NCI-H748 treated with DMSO at 0.1 percent for 48 hours (cell line): ENCODE data around the gene PRMT1.
A peak's percentile ranks its signal among the peaks of the same experiment; 100 is the strongest.

Experiments
- DNase-seq: peaks from one replicate; lab custom pipeline; 2025; lab: John Stamatoyannopoulos, UW

The PRMT1 gene

DNA sequence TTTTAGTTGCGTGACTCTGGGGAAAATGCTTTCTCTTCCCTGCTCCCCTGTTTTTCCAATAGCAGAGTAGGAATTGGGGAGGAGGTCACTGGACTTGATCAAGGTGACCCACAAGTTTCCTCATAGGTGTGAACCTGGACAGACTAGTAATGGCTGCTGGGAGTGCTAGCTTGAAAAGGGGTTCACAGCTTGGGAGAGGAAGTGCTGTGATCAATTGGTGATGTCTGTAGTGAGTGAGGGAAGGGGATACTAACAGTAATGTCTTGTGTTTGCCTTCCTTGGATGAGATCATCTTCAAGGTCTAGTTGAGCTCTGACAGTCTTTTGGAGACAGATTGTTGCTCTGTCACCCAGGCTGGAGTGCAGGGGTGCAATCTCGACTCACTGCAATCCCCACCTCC lies 9.6 kb upstream of the PRMT1 start:
- DNase-seq = no peak

DNA sequence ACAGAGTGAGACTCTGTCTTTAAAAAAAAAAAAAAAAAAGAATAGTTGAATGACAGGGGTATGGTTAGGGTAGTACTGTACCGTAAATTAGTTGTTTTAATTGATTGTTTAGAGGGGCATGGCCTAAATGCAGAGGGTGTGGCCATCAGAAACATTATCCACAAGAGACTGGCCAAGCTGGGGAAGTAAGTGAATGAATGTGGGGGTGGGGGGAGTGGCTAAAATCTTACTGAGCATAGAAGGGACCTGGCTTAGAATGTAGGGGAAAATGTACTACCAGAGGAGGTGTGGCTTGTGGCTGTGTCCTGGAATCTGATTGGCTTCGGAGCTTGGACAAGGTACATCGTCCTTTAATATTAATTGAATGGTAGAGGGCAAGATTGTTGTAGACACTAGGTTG lies 7.6 kb upstream of the PRMT1 start:
- DNase-seq = no peak

DNA sequence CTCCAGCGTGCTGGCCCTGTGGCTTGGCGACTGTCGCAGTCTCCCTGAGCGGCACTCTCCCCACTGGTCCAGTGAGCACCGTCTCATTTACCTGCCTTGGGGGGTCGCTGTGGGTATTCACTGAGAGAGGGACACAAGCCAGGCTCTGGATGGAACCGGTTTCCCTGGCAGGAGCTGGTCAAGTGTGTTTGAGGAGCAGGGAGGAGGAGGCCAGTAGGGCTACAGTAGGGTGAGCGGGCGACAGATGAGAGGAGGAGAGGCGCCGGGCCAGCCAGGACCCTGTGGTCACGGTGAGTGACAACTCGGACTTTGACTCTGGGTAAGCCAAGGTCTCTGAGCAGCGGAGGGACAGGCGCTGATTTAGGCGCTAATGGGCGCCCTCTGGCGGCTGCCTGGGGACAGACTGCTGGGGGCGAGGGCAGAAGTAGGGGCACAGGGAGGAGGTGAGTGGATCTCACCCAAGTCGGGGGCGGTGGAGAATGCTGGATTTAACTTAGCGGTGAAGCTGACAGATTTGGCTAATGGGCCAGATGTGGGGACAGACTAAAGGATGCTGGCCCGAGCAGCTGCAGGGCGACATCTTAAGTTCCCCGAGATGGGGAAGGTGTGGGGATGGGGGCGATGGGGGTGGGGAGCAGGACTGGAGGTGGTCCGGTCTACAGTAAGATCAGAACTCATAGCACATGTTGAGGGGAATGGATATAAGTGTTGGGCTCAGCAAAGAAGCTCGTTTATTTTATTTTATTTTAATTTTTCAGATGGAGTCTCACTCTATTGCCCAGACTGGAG lies 4.7 kb upstream of the PRMT1 start:
- DNase-seq = peak; percentile 94

DNA sequence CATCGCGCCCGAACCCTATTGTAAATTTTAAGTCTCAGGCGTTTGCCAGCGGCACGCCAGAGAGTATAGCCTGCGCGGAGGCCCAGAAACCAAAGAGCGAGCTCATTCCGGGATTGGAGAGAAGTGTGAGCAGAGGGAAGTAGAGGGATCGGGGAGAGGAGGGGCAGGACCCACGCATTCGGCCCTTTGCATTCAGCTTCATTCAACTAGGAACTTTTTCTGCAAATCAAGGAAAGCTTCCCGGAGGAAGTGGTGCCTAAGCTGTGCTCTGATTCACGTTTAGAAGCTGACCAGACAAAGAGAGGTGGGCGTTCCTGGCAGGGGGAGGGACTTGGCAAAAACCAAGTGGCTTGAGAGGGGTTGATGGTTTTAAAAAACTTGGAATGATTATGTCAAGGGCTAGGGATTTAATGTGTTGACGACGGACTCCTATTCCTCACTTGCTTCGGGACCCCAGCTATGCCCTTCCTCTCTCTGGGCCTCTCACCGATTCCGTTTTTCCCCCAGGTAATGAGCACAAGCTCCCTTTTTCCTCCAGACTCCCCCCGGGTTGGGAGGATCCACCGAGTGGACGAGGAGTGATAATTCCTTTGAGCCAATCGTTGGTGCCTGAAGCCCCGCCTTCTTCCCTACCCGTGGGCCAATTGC lies 811 bp upstream of the PRMT1 start:
- peak; percentile 96 for DNase-seq

DNA sequence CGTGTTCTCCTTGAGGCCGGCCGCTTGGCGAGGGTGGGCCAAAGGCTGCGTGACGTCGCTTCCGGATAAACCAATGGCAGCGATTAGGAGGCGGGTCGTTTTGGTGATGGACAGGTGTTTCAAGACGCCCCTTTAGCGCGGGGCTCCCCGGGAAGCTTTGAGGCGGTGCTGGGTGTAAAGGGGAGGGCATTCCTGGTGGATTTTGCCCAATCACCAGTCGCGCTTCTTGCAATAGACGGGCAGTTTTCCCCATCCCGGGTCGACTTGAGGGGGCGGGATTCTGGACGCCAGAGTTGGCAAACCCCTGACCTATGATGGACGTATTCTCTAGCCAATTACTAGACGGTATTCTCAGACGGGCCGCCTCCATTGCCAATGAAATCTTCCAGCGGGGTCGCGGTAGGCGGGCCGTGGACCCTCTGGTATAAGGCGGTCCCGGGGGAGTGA lies 264 bp upstream of the PRMT1 start:
- peak; percentile 100 for DNase-seq

DNA sequence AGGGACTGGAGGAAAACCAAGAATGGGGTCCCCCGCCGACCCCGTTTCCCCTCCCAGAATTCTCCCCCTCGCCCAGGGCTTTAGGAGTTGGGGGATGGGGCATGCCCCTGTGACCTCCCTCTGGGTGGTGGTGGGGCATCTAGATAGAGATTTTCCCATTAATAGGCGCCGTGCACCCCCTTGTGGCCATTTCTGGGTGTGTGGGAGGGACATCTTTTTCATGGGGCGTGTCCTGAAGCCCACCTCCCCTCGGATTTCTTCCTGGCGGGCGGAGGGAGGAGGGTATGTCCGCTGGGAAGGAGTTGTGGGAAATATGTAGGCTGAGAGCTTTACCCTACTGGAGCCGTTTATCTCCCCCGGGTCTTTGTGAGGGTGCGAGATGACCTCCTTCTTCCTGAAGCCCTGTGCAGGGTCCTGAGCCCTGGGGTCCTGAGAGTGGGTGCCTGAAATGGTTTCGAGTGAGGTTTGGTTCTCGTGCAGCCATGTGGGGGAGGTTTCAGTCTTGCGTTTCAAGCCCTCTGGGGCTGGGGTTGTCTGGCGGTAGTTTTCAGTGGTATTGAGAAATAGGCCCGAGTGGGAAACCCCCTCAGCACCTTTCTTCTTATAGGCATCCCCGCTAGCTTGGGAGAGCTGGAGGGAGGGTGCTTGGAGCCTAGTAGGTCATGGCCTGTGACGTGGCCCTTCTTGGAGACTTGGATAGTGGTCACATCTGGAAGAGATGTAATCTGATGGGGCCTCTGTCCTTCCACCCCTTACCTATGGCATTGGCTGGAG lies 1.0 kb downstream of the PRMT1 start:
- peak; percentile 35 for DNase-seq

DNA sequence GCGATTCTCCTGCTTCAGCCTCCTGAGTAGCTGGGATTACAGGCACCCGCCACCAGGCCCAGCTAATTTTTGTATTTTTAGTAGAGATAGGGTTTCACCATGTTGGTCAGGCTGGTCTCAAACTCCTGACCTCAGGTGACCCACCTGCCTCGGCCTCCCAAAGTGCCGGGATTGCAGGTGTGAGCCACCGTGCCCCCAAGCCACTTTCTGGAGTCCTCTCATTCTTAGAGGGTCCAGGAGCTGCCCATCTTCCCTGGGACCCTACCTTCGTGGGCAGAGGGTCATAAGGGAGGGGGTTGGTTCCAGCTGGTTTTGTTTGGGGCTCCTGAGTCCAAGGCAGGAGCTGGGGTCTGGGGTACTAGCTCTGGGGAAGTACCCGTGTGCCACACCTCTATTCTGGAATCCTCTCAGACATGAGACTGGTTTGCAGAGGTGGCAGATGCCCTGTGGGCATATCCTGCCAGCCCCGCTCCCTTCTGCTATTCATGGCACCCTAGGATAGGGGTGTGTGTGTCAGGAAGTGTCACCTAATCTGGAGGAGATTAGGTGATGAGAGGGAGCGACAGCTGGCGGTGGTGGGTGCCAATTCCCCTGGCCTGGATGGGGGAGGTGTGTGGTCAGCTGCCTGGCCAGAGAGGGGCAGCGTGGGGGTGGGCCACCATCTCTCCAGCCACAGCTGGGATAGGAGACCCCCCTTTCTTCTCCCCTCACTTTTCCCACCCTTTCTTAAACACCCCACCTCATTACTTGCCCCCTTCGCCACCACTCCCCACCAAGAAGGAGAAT lies 2.1 kb downstream of the PRMT1 start:
- DNase-seq = no peak

DNA sequence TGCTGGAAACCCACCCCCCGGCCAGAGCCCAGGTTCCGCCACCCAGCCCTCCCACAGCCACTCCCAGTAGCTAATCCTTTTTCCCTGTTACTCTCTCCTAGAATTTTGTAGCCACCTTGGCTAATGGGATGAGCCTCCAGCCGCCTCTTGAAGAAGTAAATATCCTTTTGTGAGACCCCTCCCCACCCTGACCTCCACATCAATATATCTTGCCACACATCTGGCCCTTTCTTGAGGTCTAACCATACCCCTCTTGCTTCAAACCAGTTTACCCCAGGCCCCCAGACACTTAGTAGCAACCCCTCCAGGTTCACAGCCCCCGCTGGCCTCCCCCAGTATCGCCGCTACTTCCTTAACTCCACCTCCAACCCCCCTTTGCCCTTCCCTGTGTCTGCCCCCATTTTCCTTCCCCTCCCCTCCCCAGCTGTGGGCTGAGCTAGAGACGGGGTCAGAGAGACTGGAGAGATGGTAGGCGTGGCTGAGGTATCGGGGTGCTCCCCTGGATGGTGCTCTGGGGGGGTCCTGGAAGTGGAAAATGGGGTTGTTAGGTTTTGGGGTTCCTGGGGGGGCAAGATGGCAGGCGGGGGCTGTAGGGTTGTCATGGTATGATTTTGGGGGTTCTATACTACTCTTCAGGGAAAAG lies 2.8 kb downstream of the PRMT1 start:
- no peak for DNase-seq

DNA sequence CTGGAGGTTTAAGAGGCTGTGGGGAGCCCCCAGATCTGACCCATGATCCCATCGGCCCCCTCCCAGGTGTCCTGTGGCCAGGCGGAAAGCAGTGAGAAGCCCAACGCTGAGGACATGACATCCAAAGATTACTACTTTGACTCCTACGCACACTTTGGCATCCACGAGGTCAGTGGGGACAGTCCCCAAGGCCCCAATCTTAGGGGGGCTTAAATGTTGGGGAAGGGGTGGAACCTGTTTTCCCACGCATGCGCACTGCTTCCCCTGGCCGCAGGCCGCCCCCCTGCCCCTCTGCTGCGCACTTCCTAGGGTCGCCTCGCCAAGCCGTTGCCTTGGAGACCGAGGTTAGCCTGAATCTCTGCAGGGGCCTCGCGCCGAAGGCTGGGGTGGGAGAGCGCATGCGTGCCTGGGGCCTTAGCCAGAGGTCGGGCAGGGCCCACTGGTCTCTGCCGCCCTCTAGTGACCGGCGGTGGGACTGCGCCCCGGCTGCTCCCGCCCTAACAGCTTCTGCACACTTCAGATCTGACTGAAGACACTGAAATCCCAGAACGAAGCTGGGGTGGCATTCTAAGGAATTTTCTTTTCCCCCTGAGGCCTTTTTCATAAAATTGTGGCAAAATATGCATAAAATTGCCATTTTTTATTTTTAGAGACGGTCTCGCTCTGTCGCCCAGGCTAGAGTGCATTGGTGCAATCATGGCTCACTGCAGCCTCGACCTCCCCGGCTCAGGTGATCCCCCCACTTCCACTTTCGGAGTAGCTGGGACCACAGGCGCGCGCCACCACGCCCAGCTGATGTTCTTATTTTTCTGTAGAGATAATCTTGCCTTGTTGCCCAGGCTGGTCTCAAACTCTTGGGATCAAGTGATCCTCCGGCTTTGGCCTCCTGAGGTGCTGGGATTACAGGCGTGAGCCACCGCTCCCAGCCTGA lies 3.6 kb downstream of the PRMT1 start:
- DNase-seq = peak; percentile 91

DNA sequence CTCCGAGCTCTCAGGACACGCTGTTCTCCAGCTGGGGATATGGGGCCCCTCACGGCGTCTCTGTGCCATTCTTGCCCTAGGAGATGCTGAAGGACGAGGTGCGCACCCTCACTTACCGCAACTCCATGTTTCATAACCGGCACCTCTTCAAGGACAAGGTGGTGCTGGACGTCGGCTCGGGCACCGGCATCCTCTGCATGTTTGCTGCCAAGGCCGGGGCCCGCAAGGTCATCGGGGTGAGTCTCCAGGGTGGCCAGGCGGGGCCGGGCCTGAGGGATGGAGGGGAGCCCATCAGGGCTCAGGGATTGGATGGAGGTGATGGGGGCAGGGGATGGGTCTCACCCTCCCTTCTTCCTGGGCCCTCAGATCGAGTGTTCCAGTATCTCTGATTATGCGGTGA lies 4.8 kb downstream of the PRMT1 start:
- no peak for DNase-seq

DNA sequence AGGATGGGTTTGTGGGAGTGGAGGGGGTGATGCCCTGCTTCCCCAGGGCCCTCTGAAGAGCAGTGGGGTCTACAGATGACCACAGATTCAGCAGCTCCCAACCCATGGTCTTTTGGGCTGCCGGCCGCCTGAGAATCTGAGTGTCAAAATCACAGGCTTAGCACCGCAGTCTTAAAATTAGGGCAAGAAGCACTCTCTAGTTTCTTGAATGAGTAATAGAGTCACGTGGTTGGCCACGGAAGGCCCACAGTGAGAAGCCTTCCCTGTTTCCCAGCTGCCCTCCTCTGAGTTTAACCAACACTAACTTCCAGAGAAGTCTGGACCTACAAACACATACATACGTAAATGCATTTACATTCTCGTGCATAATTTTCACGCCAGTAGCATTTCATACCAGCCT lies 5.2 kb downstream of the PRMT1 start:
- no peak for DNase-seq

DNA sequence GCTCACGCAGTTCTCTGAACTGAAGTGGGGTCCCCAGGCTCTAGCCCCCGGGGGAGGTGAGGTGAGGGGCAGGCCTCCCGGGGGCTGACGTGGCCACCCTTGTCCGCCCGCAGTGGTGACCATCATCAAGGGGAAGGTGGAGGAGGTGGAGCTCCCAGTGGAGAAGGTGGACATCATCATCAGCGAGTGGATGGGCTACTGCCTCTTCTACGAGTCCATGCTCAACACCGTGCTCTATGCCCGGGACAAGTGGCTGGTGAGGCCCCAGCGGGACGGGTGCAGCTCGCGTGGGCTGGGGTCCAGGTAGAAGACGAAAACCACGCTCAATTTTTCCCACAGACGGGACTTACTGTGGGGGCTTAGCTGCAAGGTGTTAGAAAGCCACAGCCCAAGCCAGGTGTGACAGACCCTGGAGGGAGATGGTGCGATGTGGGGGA lies 6.8 kb downstream of the PRMT1 start:
- no peak for DNase-seq

DNA sequence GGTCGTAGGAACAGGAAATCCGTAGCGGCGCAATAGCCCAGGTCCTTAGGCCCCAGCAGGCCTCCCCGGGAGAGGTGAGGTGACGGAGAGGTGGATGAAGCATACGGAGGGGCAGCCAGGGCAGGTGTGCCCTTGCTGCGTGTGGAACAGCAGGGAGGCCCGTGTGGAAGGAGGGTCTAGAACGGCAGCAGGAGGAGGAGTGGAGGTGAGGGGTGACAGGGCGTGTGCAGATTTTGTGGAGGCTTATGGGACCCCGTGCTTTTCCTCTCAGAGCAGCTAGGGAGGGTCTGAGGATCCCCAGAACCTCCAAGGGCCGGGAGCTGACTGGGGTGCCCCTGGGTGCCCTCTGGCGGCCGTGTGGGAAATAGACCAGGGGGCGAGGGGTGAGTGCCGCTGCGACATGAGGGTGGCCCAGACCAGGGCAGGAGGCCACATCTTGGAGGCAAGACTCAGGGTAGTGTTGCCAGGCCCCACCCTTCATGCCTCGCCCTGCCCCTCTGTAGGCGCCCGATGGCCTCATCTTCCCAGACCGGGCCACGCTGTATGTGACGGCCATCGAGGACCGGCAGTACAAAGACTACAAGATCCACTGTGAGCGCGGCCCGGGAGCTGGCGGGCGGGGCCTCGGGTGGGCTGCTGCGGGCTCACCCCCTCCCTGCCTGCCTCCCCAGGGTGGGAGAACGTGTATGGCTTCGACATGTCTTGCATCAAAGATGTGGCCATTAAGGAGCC lies 7.3 kb downstream of the PRMT1 start:
- no peak for DNase-seq

DNA sequence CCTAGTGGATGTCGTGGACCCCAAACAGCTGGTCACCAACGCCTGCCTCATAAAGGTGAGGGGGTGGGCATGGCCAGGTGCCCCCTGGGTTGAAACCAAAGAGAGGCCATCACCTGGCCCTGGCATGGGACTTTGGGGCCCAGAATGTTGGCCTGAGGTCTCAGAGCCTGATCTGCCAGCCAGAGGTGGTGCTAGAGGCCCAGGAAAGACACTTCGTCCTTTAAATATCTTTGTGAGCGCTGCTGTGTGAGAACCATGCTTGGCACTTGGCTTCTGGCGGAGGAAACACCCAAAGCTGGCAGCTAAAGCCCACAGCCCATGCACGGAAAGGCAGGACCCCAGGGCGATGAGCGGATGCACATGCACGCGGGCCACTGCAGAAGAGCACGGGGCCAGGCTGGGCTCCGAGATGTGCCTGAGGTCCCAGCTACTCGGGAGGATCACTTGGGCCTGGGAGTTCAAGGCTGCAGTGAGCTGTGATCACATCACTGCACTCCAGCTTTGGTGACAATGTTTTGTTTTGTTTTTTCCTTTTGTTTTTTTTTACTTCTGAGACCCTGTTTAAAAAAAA lies 8.0 kb downstream of the PRMT1 start:
- no peak for DNase-seq

DNA sequence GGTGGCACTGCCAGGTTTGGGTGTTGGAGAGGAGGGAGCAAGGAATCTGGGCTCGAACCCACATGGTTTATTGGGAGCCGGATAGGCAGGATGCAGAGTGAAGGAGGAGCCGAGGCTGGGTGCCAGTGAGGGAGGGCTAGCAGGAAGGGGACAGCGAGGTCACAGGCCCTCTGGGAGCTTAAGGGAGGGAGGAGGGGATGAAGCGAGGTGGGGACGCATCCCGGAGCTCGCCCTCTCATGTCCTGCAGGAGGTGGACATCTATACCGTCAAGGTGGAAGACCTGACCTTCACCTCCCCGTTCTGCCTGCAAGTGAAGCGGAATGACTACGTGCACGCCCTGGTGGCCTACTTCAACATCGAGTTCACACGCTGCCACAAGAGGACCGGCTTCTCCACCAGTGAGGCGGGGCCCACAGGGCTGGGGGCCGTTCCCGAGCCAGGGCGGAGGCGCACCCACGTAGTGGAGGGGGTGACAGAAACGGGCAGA lies 8.8 kb downstream of the PRMT1 start:
- no peak for DNase-seq

DNA sequence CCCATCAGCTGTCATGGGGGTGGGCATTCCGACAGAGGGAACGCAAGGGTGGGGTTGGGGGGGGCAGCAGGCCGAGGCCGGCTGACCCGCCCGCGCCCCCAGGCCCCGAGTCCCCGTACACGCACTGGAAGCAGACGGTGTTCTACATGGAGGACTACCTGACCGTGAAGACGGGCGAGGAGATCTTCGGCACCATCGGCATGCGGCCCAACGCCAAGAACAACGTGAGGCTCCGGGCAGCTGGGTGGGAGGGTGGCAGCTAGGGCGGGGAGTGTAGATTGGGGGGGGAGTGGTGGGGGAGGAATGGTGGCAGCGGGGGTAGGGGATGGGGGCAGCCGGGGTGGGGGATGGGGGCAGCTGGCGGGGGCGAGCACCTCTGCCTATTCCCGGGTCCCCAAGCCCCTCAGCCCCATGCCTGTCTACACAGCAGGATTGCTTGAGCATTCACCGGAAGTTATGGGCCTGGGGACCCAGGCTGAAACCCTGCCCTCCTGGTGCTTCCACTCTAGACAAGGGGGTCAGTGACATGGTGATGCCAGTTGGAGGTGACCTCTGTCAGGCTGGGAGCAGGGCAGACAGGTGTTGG lies 9.5 kb downstream of the PRMT1 start:
- no peak for DNase-seq

DNA sequence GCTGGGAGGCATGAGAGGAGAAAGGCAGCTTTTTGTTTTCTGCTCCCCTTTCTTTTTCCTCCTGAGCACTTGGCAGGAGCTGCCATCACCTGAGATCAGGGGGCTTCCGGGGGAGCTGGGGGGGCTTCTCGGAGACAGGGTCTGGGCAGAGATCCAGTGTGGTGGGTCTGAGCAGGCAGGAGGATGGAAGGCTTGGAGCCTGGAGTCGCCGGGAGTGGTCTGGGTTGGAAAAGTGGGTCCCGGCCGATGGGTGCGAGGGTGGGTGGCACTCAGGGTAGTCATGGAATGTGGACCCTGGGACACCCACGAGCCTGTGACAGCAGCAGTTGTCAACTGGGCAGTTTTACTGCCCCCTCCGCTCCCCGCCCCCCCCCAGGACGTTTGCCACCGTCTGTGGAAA lies 10.1 kb downstream of the PRMT1 start:
- DNase-seq = no peak

DNA sequence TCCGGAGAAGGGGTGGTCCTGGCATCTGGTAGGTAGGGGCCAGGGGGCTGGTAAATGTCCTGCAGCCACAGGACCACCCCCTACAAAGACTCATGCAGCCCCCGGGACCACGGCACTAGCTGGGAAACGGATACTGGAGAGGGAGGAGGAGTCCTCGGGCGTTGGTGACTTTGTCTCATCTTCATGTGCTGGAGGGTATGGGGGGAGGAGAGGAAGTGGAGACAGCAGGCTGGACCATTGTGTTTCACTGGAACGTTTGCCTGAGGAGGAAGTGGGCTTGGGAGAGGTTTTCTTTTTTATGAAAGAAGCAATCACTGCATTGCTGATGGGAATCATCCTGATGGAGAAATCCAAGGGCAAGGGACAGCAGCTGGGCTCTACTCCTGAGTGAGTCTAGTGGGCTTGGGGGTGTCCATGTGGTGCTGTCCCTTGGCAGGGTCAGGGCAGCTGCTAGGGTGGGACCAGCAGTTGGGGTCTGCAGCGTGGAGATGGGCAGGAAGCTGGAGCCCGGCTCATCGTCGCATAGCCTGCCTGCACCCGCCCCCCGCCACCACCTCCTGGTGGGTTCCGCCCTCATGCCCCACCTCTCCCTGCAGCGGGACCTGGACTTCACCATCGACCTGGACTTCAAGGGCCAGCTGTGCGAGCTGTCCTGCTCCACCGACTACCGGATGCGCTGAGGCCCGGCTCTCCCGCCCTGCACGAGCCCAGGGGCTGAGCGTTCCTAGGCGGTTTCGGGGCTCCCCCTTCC lies 10.7 kb downstream of the PRMT1 start:
- DNase-seq = no peak
